RWPE2 (cell line): ENCODE measurements around the gene GABRG1.

Source experiments
- ATAC-seq: fragments of 200-7000 bp; cut with Tn5 transposase; 3 replicates; pipeline ENCODE4 v1.9.1; 2021; ENCODE audit warnings: low read depth
- DNase-seq: peaks from one replicate; pipeline ENCODE4 v3.0.0-alpha.2; 2020; ENCODE audit warnings: low spot score
- H3K27ac ChIP-seq: fragments of 450-650 bp; 2 replicates; pipeline ENCODE4 v1.5.1; 2017; ENCODE audit warnings: mild to moderate bottlenecking; ENCODE audit not compliant: poor library complexity, severe bottlenecking
- H3K27me3 ChIP-seq: fragments of 250-450 bp; sonication (Bioruptor Pico); 2 replicates; pipeline ENCODE4 v1.5.1; 2021; ENCODE audit warnings: mild to moderate bottlenecking, moderate library complexity; ENCODE audit not compliant: insufficient read depth, poor library complexity, severe bottlenecking
- H3K36me3 ChIP-seq: fragments of 250-450 bp; sonication (Bioruptor Pico); 2 replicates; pipeline ENCODE4 v1.5.1; 2020; ENCODE audit warnings: low read depth, mild to moderate bottlenecking, moderate library complexity
- H3K4me1 ChIP-seq: fragments of 250-450 bp; sonication (Bioruptor Pico); 2 replicates; pipeline ENCODE4 v1.5.1; 2021; ENCODE audit warnings: mild to moderate bottlenecking, moderate library complexity; ENCODE audit not compliant: insufficient read depth, poor library complexity, severe bottlenecking
- H3K4me3 ChIP-seq: fragments of 250-450 bp; sonication (Bioruptor Pico); 2 replicates; pipeline ENCODE4 v1.5.1; 2021; ENCODE audit warnings: mild to moderate bottlenecking, moderate library complexity; ENCODE audit not compliant: severe bottlenecking
- H3K9me3 ChIP-seq: fragments of 250-450 bp; sonication (Bioruptor Pico); 2 replicates; pipeline ENCODE4 v1.5.1; 2021; ENCODE audit warnings: mild to moderate bottlenecking, moderate library complexity; ENCODE audit not compliant: severe bottlenecking
- CTCF ChIP-seq: fragments of 450-650 bp; IDR thresholded peaks from one replicate; pipeline ENCODE4 v1.5.1; 2017; ENCODE audit warnings: mild to moderate bottlenecking, moderate library complexity; ENCODE audit not compliant: poor library complexity, severe bottlenecking

The GABRG1 gene

GRCh38 chr4:46123913-46124755 lies at the start of gene GABRG1:
GABRG1 (minus strand) TSS chr4:46124054; CDS start chr4:46123913, 141 bp downstream.
- no peak within 1 kb of the TSS for H3K27ac ChIP-seq
- no peak for ATAC-seq
- peaks cover 51% of the 10 kb centered on the region for H3K27me3 ChIP-seq
- H3K4me1 ChIP-seq: no peaks in the 10 kb centered on the region
- no peak within 1 kb of the TSS for H3K4me3 ChIP-seq
- peak; percentile 15 for DNase-seq
- H3K36me3 ChIP-seq: no peaks in the 10 kb centered on the region
- H3K9me3 ChIP-seq: no peaks in the 10 kb centered on the region
- no peak for TF ChIP-seq CTCF

GRCh38 chr4:46146993-46147392 lies 23.1 kb upstream of the GABRG1 start:
- peaks cover 3% of the 10 kb centered on the region for H3K27me3 ChIP-seq
- no peak overlapping the region for H3K4me3 ChIP-seq
- no peaks in the 10 kb centered on the region for H3K36me3 ChIP-seq
- TF ChIP-seq CTCF: no peak
- H3K27ac ChIP-seq: no peak overlapping the region
- DNase-seq: peak; percentile 74
- H3K9me3 ChIP-seq: peaks cover 4% of the 10 kb centered on the region
- ATAC-seq: peak; percentile 89
- H3K4me1 ChIP-seq: peaks cover 4% of the 10 kb centered on the region

- no peak for TF ChIP-seq CTCF
- Histone ChIP-seq H3K4me1 (no peaks in the 10 kb centered on the region), H3K9me3 (no peaks in the 10 kb centered on the region), H3K4me3 (no peak overlapping the region), H3K36me3 (no peaks in the 10 kb centered on the region), H3K27ac (no peak overlapping the region), H3K27me3 (peaks cover 7% of the 10 kb centered on the region)
- ATAC-seq: no peak
- DNase-seq: no peak
Observed at GRCh38 chr4:46131498-46132057, 7.7 kb upstream of the GABRG1 start.

GRCh38 chr4:46124773-46125413 lies 1.0 kb upstream of the GABRG1 start:
- Histone ChIP-seq H3K4me3 (no peak overlapping the region), H3K36me3 (no peaks in the 10 kb centered on the region), H3K4me1 (no peaks in the 10 kb centered on the region), H3K9me3 (no peaks in the 10 kb centered on the region), H3K27ac (no peak overlapping the region), H3K27me3 (peaks cover 54% of the 10 kb centered on the region)
- ATAC-seq: no peak
- DNase-seq: no peak
- no peak for TF ChIP-seq CTCF
